ENCODE results near the gene PROX2. TPM values are rescaled to one million over a fixed set of nuclear protein-coding genes. Genes with fewer than 3 reads are reported as not detected.

Gene PROX2
- total RNA-seq: not detected
- not detected for polyA plus RNA-seq
- long read RNA-seq, donor 1: 0 reads
- long read RNA-seq, donor 2: 0 reads
- long read RNA-seq, donor 3, partial matches to known transcripts: 0 of 1 reads
- long read RNA-seq, donor 3, other reads (novel, unspliced or antisense): 1 of 1 reads

- H3K27ac ChIP-seq: no peak within 1 kb of the TSS
- peak in 1 of 5 donors; percentile 58 for DNase-seq
- H3K27me3 ChIP-seq: no peaks in the 10 kb centered on the region
- no peak for TF ChIP-seq POLR2A (IDR thresholded peaks at IDR 0.05)
- no peak for TF ChIP-seq CTCF (IDR thresholded peaks at IDR 0.05)
- no peaks in the 10 kb centered on the region for H3K36me3 ChIP-seq
- intact Hi-C loops (cut with DNase I): no loop called here
- no peak within 1 kb of the TSS for H3K4me3 ChIP-seq
- H3K9me3 ChIP-seq: no peaks in the 10 kb centered on the region
- peak in 1 of 4 donors; percentile 23 for ATAC-seq
- peaks cover 0 to 18% (median 5%) of the 10 kb centered on the region in 12 donors for H3K4me1 ChIP-seq
- WGBS, 4 donors: 49 to 62% (median 53%) methylated on average over 12 to 13 of the region's 13 CpGs
These were observed at the start of gene PROX2 for GRCh38 chr14:74875941-74876913. TSS of gene PROX2 (minus strand) at chr14:74876145. CDS start at chr14:74863834, 12,311 bp downstream.

- no peak for TF ChIP-seq POLR2A (IDR thresholded peaks at IDR 0.05)
- no peak for TF ChIP-seq CTCF (IDR thresholded peaks at IDR 0.05)
- WGBS, 4 donors: 86 to 90% (median 88%) methylated on average over 11 of the region's 11 CpGs
- intact Hi-C loops (cut with DNase I): no loop called here
- ATAC-seq (no peak), DNase-seq (peak in 1 of 5 donors; percentile 37)
- peaks cover 0 to 18% (median 6%) of the 10 kb centered on the region in 12 donors for H3K4me1 ChIP-seq
- H3K36me3 ChIP-seq: peaks cover 0 to 4% (median 0%) of the 10 kb centered on the region in 9 donors
- no peak overlapping the region for H3K27ac ChIP-seq
- no peaks in the 10 kb centered on the region for H3K9me3 ChIP-seq
- no peak overlapping the region for H3K4me3 ChIP-seq
- H3K27me3 ChIP-seq: peaks cover 0 to 5% (median 0%) of the 10 kb centered on the region in 9 donors
These were observed 48.1 kb upstream of the PROX2 start for GRCh38 chr14:74924061-74924460.

GRCh38 chr14:74922752-74923401, 46.9 kb upstream of the PROX2 start, which contains the start of gene RPS6KL1:
TSS of gene RPS6KL1 (minus strand) at chr14:74923260. CDS start at chr14:74921541, 1,719 bp downstream.
- peak; percentile 86 to 92 (median 88) for DNase-seq
- ATAC-seq: peak; percentile 90 to 98 (median 97)
- H3K27me3 ChIP-seq: peaks cover 0 to 5% (median 0%) of the 10 kb centered on the region in 9 donors
- H3K9me3 ChIP-seq: no peaks in the 10 kb centered on the region
- WGBS, 4 donors: 0 to 4% (median 3%) methylated on average over 24 to 51 of the region's 51 CpGs
- TF ChIP-seq POLR2A (IDR thresholded peaks at IDR 0.05): peak in 1 of 2 donors; percentile 47
- TF ChIP-seq CTCF (IDR thresholded peaks at IDR 0.05): peak in 1 of 12 donors; percentile 14
- peaks cover 0 to 4% (median 0%) of the 10 kb centered on the region in 9 donors for H3K36me3 ChIP-seq
- H3K4me3 ChIP-seq: peak within 1 kb of the TSS; percentile 45 to 96 (median 77)
- H3K27ac ChIP-seq: peak within 1 kb of the TSS in 10 of 12 donors; percentile 33 to 81 (median 72)
- intact Hi-C loops (cut with DNase I): no loop called here
- peaks cover 0 to 26% (median 12%) of the 10 kb centered on the region in 12 donors for H3K4me1 ChIP-seq

Data from heart left ventricle (tissue), 16 donors.